Measurements from ENCODE around the gene GPR183.

GPR183 gene

GRCh38 chr13:99339230-99339721 is 32.1 kb upstream of the GPR183 start:
- DNase-seq (ENCODE audit: low read depth): no peak

GRCh38 chr13:99335603-99336002 is 28.4 kb upstream of the GPR183 start:
- DNase-seq (ENCODE audit: low read depth): no peak

- DNase-seq (ENCODE audit: low read depth): no peak
Observed at GRCh38 chr13:99335087-99335486, 27.9 kb upstream of the GPR183 start.

GRCh38 chr13:99334221-99334620 is 27.0 kb upstream of the GPR183 start:
- no peak for DNase-seq (ENCODE audit: low read depth)

- no peak for DNase-seq (ENCODE audit: low read depth)
Observed at GRCh38 chr13:99332456-99332855, 25.3 kb upstream of the GPR183 start.

GRCh38 chr13:99331881-99332293 is 24.7 kb upstream of the GPR183 start:
- DNase-seq (ENCODE audit: low read depth): no peak

GRCh38 chr13:99330942-99331341 is 23.7 kb upstream of the GPR183 start:
- no peak for DNase-seq (ENCODE audit: low read depth)

- no peak for DNase-seq (ENCODE audit: low read depth)
Observed at GRCh38 chr13:99329477-99329876, 22.3 kb upstream of the GPR183 start.

GRCh38 chr13:99327761-99328160 is 20.6 kb upstream of the GPR183 start:
- DNase-seq (ENCODE audit: low read depth): no peak

GRCh38 chr13:99327126-99327525 is 19.9 kb upstream of the GPR183 start:
- no peak for DNase-seq (ENCODE audit: low read depth)

- DNase-seq (ENCODE audit: low read depth): no peak
Observed at GRCh38 chr13:99326012-99326411, 18.8 kb upstream of the GPR183 start.

GRCh38 chr13:99323488-99323887 is 16.3 kb upstream of the GPR183 start:
- no peak for DNase-seq (ENCODE audit: low read depth)

- DNase-seq (ENCODE audit: low read depth): no peak
Observed at GRCh38 chr13:99322297-99323103, 15.3 kb upstream of the GPR183 start.

GRCh38 chr13:99321709-99322108 is 14.5 kb upstream of the GPR183 start:
- DNase-seq (ENCODE audit: low read depth): no peak

- no peak for DNase-seq (ENCODE audit: low read depth)
Observed at GRCh38 chr13:99320693-99321481, 13.7 kb upstream of the GPR183 start.

- DNase-seq (ENCODE audit: low read depth): no peak
Observed at GRCh38 chr13:99316657-99317256, 9.6 kb upstream of the GPR183 start.

GRCh38 chr13:99316224-99316623 is 9.0 kb upstream of the GPR183 start:
- DNase-seq (ENCODE audit: low read depth): no peak

- no peak for DNase-seq (ENCODE audit: low read depth)
Observed at GRCh38 chr13:99315186-99315585, 8.0 kb upstream of the GPR183 start.

GRCh38 chr13:99314640-99315176 is 7.5 kb upstream of the GPR183 start:
- DNase-seq (ENCODE audit: low read depth): no peak

GRCh38 chr13:99313941-99314340 is 6.7 kb upstream of the GPR183 start:
- no peak for DNase-seq (ENCODE audit: low read depth)

GRCh38 chr13:99313501-99313900 is 6.3 kb upstream of the GPR183 start:
- DNase-seq (ENCODE audit: low read depth): no peak

GRCh38 chr13:99312493-99312883 is 5.3 kb upstream of the GPR183 start:
- no peak for DNase-seq (ENCODE audit: low read depth)

Measured in stimulated activated CD8-positive, alpha-beta memory T cell treated with anti-CD3 and anti-CD28 coated beads, Interleukin-15, amount 100 ng/mL, for 1 hour (primary cell).